Measurements from ENCODE around the gene SLC5A5.

Gene SLC5A5

GRCh38 chr19:17926044-17926443 lies 54.3 kb downstream of the SLC5A5 start:
- ATAC-seq = no peak

GRCh38 chr19:17929056-17929455 lies 57.3 kb downstream of the SLC5A5 start:
- no peak for ATAC-seq

- ATAC-seq = no peak
Measured at GRCh38 chr19:17931532-17932191, 59.9 kb downstream of the SLC5A5 start.

- peak; percentile 96 to 97 for ATAC-seq
Measured at GRCh38 chr19:17932485-17933338, 61.0 kb downstream of the SLC5A5 start, which contains the start of gene CCDC124. Gene CCDC124 (plus strand): TSS chr19:17933015. CDS start chr19:17936421, 3,406 bp downstream.

- no peak for ATAC-seq
Measured at GRCh38 chr19:17933414-17934129, 61.8 kb downstream of the SLC5A5 start.

GRCh38 chr19:17936379-17936778 lies 64.6 kb downstream of the SLC5A5 start:
- no peak for ATAC-seq

- no peak for ATAC-seq
Measured at GRCh38 chr19:17937371-17937900, 65.7 kb downstream of the SLC5A5 start.

- ATAC-seq = peak; percentile 99
Measured at GRCh38 chr19:17938092-17938845, 66.5 kb downstream of the SLC5A5 start.

- ATAC-seq = no peak
Measured at GRCh38 chr19:17942181-17942580, 70.4 kb downstream of the SLC5A5 start.

GRCh38 chr19:17942582-17943273 lies 71.0 kb downstream of the SLC5A5 start:
- ATAC-seq = no peak

- no peak for ATAC-seq
Measured at GRCh38 chr19:17943274-17944221, 71.8 kb downstream of the SLC5A5 start.

- no peak for ATAC-seq
Measured at GRCh38 chr19:17944301-17944700, 72.6 kb downstream of the SLC5A5 start.

Data from activated CD4-positive, CD25-positive, alpha-beta regulatory T cell treated with anti-CD3 and anti-CD28 coated beads, Interleukin-2, amount 50 U/mL, for 24 hours (primary cell).